ENCODE data around the gene KRTAP3-3.
"Not testable (repeated sequence)": the region's sequence is repeated elsewhere in the genome, so short reads cannot be mapped to it uniquely, and the experiment has no call there.

Gene KRTAP3-3

DNA sequence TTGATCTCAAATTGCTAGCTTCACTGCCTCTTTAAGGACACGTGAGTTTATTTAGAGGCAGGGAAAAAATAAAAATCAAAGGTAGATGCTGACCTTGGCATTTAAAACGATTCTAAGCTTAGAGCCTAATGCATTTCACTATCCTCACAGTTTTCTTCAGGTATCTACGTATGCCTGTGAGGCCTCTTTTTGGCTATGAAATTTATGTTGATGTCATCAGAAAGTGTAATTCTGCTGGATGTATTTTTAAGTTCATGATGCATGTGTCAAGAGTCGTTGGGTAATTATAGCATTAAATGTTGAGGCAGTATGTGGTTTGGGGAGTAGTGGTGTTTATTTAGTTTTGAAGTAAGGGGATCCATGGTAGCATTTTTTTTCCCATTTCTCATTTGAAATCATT is 10.0 kb upstream of the KRTAP3-3 start:
- DNase-seq: no peak

DNA sequence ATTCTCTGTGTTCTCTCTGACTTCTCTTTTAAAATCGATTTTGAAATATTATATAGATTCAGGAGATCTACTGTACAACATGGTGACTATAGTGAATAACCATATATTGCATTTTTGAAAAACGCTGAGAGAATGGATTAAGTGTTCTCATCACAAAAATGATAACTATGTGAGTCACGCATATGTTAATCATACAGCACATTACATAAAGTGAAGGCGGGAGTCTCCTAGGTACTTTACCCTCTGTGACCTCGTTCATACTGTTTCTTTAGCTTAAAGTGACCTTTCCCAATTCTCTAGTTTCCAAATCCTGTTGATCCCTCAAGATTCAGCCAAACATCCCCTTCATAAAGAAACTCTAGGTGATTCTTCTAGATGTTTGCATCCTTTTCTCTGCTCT is 8.8 kb upstream of the KRTAP3-3 start:
- DNase-seq: no peak

DNA sequence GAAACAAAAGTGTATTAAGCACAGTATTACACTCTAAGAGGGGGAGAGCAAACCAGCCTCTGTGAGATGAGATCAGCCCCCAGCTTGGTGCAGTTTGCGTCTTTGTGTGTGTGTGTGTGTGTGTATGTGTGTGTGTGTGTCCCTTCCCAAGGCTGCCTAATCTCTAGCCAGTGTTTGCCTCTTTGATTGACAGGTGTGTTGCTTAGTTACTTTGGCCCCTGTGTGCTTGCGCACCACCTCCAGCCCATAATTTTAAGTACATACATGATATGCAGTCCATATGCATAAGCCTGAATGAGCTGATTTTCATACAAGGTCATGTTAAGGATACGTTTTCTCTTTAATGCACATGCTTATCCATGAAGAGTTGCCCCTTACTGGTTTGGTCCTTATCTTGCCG is 7.8 kb upstream of the KRTAP3-3 start:
- no peak for DNase-seq

DNA sequence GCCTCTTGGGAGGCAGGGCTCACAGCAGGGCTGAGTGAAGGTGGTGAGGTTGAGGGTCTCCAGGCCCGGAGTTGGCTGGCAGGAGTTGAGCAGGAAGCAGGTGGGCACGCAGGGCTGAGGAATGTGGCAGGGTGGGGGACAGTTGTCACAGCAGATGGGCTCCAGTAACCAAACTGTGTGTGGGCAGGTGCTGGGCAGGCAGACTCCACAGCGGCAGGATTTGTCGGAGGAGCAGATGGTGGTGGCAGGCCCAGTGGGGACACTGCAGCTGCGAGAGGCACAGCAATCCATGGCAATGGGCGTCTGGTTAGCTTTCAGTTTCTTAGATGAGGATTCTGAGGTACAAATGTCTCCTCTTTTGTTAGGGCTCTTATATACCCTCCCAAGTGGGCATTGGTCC is 5.6 kb upstream of the KRTAP3-3 start, which contains the start of gene KRTAP3-2:
Gene KRTAP3-2, minus strand, starts transcription at position 344 of the 400 bp plus-strand sequence. Its CDS starts 53 bp downstream, at position 291.
- DNase-seq: not testable (repeated sequence)

DNA sequence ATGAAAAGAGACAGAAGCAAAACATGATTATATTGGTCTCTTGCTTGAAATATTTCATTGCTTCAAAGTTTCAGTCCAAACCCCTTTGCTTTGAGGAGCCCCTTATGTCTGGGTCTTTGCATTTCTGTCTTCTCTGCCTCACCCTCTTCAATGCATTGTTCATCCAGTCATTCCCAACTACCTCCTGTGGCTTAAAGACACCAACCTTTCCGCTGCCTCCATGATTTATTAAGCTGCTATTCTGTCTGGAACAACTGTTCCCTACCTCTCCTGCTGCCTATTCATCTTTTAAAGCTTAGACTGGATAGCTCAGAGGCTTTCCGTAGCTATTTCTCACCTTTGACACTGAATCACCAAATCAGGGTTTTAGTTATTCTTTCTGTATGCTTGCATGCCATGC is 3.4 kb upstream of the KRTAP3-3 start:
- DNase-seq: no peak

DNA sequence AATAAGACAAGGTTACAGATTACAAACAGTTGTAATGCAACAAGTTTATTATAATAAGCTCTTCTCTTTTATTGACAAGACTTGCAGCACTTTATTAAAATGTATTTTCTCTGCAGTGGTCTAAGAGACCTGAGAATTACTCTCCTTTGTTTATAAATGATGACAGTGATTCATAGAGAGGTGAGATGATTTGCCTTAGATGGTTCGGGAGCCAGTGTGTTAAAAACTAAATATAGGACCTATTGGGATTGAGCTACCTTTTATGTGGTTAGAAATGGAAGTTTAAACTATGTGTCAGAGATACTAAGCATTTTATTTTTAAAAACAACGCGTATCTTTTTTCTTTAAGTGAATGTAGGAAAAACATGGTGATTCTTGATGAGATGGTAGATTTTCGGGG is 2.9 kb upstream of the KRTAP3-3 start:
- DNase-seq: no peak

DNA sequence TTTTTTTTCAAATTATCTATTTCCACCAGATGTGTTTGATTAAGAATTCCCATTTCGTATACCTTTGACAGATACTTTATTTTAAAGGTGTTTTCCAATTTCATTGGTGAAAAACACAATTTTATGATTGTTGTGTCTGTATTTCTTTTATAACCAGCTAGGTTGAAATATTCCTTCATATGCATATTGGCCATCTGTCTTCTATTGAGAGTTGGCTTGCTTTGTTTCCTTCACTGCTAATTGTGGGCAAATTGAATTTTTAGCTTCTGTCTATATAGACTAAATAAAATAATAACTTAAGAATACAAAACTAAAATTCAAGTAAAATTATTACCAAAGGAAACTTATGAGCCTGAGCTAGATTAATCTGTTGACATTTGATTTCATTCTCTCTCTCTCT is 1.2 kb upstream of the KRTAP3-3 start:
- no peak for DNase-seq

DNA sequence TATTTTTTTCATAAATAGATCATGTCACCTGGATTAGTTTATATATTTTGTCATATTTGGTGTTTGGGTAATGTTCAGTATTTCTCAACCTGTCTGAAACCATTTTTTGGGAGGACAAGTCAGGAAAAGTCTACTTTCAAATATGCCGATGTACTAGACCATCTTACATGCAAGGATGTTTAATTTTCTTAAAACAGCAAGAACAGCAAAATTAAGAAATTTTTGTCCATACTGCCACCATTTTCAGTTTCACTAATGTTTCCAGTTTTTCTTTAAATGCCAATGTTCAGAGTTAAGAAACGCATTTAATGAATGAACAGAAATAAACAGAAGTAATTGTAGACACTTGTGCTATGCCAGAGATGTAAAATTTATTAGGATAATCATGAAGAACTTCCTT is 880 bp downstream of the KRTAP3-3 start:
- no peak for DNase-seq

DNA sequence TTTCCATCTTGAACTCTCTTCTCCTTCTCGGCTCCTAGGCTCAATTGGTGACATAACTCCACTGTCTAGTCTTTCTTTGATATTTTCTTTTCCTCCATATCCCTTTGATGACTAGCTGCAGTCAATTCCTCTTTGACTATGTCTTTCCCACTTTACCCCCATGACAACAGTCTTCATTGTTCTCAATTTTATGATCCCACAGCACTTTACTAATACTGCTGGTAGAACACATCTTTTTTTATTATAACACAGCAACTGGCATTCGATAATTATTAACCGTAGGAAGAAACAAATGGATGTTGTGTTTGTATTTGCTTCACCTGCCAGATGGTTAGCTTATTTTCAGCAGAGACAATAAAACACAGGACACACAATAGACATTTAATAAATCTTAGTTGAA is 1.3 kb downstream of the KRTAP3-3 start:
- no peak for DNase-seq

DNA sequence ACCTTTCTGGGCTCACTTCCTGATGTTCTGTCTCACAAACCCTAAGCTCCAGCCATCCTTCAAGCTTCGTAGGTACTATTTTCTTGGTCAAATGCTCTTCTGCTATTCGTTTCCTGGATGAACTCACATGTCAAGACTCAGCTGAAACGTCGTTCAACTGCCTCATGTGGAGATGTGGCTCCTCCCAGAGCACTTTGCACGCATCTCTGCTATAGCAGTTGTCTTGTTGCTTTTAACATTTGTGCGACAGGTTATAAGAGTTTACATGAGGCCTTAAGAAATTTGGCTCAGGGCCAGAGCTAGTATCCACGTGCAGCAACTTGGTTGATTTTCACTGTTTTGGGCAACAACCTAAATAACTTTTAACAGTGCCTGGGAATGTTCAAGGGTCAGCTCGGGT is 7.0 kb downstream of the KRTAP3-3 start:
- no peak for DNase-seq

DNA sequence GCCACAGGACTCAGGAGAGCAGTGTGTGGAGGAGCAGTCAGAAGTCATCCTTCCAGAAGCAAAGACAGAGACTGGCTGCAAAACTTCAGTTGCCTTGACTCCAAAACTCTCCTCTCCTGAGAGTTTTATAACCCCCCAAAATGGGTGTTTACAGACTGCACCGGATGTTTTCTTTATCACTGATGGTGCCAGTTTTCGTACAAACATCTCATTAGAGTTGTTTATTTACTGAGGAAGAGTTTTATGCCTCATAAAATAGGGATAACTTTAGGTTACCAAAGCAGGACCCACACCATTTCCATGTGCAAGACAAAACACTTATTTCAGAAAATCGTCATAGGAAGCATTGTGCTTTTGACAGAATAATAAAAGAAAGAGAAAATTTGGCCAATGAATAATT is 9.7 kb downstream of the KRTAP3-3 start, which contains the start of gene KRT40:
Gene KRT40, minus strand, starts transcription at position 101 of the 400 bp plus-strand sequence. Its CDS starts 53 bp downstream, at position 48.
- DNase-seq: no peak

DNA sequence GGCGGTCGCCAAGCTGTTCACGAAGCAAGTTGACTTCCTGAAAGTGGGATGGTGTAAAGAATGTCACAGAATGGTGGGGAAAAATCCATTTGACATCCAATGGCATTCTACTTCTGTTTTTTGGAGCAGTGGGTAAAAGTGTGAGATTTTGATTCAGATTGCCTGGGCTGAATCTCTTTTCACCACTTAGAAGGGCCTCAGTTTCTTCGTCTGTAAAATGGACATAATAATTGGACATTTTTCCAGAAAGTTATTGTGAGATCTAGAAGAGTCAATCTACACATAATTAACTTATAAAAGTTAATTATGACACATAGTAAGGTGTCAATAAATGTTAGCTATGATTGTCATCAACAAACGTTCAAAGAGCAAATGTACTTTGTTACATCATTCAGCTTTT is 12.8 kb downstream of the KRTAP3-3 start:
- DNase-seq: no peak

DNA sequence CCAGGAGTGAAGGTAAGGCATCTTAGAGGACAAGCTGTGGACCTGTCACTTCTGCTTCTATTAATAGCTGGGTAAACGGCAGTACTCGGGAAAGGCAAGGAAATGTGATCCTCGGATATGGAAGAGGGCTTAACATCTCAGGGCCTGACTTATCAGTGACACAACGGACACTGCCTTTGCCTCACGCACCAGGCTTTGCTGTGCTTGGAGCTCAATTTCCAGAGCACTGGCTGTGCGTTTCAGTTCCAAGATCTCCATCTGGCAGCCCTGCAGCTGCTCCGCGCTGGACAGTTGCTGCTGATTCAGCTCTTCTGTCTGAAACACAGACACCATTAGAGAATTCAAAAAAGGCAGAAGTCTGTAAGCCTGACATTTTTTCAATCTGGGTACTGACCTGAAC is 13.4 kb downstream of the KRTAP3-3 start:
- DNase-seq: peak; percentile 39

DNA sequence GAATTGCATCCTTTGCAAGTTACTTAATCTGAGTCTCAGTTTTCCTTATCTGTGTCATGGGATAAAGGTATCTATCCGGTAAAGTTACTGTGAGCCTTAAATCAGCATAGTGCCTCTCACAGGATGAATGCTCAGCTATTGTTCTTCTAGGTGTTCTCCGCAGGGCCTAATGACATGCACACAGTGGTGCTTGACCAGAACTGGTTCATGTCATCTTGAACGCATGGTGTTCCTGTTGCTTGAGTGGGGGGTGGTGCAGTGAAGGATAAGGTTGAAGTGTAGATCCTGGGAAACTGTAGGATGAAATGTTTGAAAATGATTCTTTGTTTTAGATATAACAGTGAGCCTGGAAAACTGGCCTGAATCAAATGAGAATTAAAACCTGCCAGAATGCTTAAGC is 13.8 kb downstream of the KRTAP3-3 start:
- DNase-seq: no peak

DNA sequence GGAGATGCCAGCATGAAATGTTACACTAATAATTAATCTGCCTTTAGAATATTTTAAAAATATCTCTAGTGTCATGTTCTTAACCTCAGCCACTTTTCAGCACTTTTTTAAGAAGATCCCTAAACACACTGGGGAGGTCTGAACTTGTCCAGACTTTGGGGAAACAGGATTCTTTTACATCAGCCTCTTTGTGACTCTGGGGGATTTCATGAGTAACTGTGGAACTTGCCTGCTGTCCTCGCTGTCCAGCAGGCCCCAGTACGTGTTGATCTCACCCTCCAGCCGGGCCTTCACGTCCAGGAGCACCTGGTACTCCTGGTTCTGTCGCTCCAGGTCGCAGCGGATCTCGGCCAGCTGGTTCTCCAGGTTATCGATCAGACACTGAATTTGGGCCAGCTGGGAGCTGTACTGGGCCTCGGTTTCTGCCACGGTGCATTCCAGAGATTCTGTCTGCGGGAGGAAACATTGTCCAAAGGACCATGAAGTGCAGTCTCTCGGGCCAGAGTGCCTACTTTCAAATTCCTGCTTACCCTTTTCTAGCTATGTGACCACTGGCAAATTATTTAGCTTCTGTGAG is 15.3 kb downstream of the KRTAP3-3 start:
- DNase-seq: no peak

DNA sequence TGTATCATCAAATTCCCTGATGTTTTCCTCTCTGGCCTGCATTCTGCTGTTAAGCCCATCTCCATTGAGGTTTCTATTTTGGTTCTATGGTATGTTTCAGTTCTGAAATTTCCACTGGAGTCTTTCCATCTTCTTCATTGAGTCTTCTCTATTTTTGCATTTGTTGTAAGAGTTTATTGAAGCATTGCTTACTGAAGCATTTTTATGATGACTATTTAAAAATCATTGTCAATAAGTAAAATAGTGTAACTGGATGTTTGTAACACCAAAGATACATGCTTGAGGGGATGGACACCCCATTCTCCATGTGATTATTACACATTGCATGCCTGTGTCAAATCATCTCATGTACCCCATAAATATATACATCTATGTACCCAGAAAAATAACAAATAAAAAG is 18.4 kb downstream of the KRTAP3-3 start:
- DNase-seq: no peak

DNA sequence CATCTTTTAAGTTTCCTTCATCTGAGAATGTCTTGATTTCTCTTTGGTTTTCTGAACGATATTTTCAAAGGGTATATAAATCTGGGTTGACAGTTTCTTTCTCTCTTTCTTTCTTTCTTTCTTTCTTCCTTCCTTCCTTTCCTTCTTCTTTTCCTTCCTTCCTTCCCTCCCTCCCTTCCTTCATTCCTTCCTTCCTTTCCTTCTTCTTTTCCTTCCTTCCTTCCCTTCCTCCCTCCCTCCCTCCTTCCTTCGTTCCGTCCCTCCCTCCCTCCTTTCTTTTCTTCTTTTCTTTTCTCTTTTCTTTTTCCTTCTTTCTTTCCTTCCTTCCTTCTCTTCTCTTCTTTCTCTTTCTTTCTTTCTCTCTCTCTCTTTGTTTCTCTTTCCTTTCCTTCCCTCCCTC is 19.6 kb downstream of the KRTAP3-3 start:
- no peak for DNase-seq

DNA sequence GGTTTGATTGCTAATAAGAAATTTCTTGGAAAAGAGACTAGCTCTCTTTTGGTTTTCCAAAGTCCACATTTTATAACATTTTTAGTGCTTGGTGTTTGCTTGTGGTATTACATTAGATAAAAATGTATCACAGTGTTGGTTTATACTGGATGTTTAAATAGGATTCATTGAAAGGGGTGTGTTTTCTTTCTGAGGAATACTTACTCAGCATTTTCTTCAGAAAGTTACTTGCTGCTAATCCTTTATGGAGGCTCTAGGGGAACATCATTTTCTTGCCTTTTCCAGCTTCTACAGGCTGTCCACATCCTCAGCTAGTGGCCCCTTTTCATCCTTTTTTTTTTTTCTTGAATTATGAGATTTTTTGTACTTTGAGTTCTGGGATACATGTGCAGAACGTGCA is 26.4 kb downstream of the KRTAP3-3 start:
- no peak for DNase-seq

DNA sequence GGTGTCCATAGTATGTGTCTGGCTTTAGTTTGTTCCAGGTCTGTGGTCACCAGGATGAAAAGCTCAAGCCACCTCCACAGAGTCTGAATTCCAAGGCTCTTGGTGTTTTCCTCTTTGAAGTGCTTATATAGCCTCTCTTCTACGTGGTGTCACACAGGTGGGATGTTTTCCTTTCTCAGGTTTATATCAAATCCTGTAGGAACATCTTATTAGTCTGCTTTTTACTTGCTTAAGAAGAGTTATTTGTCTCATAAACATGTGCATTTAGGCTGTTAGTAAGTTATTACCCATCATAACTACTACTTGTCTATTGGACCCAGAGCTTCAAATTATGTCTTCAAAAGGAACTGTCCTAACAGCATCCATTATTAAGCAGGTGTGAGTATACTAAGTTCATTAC is 27.1 kb downstream of the KRTAP3-3 start, which contains the start of gene KRT39:
Gene KRT39, minus strand, starts transcription at position 101 of the 400 bp plus-strand sequence. Its CDS starts 92 bp downstream, at position 9.
- no peak for DNase-seq

DNA sequence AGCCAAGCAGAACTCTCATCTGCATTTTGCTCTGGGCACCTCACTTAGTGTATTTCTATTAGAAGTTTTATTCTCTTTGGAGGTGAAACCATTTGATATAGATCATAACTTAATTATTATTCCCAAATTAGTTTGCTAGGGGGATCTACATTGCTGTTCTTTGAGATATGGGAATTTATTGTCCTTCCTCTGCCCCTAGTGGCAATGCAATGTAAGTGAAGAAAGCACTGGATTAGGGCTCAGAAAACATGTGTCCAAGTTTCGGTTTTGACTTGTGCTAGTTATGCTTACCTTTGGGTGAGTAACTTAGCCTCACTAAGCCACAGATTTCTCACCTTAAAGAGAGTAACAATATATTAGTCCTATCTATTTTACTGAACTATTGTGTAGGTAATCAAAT is 30.1 kb downstream of the KRTAP3-3 start:
- DNase-seq: no peak

DNA sequence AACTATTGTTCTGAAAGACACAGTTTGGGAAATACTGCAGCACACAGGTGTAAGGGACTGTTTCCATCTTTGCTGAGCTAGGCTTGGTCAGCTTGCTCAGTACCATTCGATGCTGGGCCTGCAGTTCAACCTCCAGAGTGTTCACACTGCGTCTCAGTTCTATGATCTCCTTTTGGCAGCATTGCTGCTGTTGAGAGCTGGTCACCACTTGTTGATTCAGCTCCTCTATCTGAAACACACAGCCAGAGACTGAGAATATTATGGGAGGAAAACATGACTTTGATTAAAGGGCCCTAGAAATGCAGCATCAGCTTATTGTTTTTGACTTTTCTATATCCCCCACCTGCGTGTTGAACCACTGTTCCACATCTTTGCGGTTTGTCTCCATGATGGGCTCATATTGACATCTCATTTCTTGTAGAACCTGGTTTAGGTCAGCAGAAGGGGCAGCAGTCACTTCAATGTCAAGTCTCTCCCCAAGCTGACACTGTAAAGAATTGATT is 31.9 kb downstream of the KRTAP3-3 start:
- no peak for DNase-seq

DNA sequence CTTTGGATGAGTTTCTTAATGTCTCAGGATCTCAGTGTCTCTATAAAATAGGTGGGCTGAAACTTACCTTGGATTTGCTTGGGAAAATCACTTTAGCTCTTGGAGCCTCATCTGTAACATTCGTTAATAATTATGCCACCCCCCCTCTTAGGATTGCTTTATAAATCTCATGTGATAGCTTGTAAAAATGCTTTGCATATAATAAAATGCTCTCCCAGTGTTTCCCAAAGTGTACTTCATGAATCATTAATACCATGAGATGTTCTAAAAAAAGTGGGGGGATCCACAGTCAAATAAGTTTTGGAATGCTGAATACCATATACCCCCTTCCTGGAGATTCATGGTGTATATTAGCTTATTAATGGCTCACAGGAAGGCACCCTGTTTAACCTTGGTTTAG is 32.4 kb downstream of the KRTAP3-3 start:
- no peak for DNase-seq

DNA sequence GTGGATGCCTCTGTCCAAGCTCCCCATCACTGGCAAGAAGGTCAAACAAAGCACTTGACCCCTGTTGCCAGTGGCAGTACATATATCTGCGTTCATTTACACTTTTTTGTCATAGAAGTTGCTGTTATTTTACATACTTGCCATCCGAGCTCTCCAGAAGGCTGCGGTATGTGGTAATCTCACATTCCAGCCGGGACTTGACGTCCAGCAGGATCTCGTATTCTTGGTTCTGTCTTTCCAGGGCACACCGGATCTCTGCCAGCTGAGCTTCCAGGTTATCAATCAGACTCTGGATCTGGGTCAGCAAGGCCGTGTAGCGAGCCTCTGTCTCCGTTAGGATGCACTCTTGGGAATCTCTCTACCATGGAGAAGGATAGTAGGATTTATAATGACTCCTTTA is 33.8 kb downstream of the KRTAP3-3 start:
- no peak for DNase-seq

DNA sequence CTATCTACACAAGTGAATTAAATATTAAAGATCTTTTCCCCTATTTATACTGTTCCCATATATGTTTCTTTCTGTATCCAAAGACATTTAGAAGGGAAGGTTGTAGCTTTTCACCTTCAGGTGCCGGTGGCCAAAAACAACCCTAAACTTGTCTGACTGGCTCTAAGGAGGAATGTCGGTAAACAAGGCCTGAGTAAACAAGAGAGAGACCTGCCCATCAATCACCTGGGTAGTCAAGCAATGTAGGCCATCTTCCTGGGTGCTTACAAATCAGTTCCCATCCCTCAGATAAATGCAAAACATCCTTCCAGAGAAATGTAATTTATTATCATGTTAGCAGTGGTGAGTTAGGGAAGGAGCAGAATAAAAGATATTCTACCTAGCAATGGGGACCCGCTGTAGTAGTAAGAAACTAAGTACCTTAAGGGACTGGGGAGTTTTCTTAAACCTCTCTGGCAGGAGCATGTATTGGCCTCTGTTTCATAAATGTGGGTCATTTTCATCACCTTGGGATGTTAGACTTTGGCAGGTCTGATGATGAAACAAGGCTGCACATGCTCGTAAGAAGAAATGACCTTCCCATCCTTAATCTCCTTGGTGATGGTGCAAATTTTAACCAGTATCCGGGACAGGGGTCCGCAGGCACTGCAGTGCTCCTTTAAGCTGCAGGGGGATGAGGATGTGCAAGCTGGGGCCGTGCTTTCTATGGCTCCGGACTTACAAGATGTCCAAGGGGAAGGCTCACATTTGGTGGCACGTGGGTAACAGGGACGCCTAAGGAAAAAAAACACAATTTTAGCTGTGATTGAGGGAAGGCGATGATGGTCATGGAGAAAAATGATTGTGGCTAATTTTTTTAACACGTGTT is 35.6 kb downstream of the KRTAP3-3 start:
- no peak for DNase-seq

Data from NCI-H187 treated with DMSO at 0.1 percent for 48 hours (cell line).